ENCODE results near the gene VARS1.
A peak's percentile ranks its signal among the peaks of the same experiment; 100 is the strongest.

Gene VARS1

GRCh38 chr6:31771992-31772358 is 23.6 kb downstream of the VARS1 start:
- no peak for DNase-seq (ENCODE audit: low spot score)

- DNase-seq (ENCODE audit: low spot score), result no peak
Observed at GRCh38 chr6:31770860-31771259, 24.7 kb downstream of the VARS1 start.

- peak; percentile 92 for DNase-seq (ENCODE audit: low spot score)
Observed at GRCh38 chr6:31769684-31770371, 25.7 kb downstream of the VARS1 start.

GRCh38 chr6:31768363-31769257 is 26.9 kb downstream of the VARS1 start:
- DNase-seq (ENCODE audit: low spot score), result no peak

- no peak for DNase-seq (ENCODE audit: low spot score)
Observed at GRCh38 chr6:31767096-31767645, 28.4 kb downstream of the VARS1 start.

GRCh38 chr6:31765910-31766794 is 29.4 kb downstream of the VARS1 start:
- no peak for DNase-seq (ENCODE audit: low spot score)

- no peak for DNase-seq (ENCODE audit: low spot score)
Observed at GRCh38 chr6:31765559-31765909, 30.0 kb downstream of the VARS1 start.

GRCh38 chr6:31764198-31764597 is 31.4 kb downstream of the VARS1 start:
- DNase-seq (ENCODE audit: low spot score), result no peak

- no peak for DNase-seq (ENCODE audit: low spot score)
Observed at GRCh38 chr6:31763619-31763940, 32.0 kb downstream of the VARS1 start.

- no peak for DNase-seq (ENCODE audit: low spot score)
Observed at GRCh38 chr6:31762878-31763618, 32.5 kb downstream of the VARS1 start.

- no peak for DNase-seq (ENCODE audit: low spot score)
Observed at GRCh38 chr6:31762356-31762755, 33.2 kb downstream of the VARS1 start, which contains the start of gene SAPCD1. SAPCD1 (plus strand) TSS chr6:31762656; CDS start chr6:31763055, 399 bp downstream.

GRCh38 chr6:31761343-31761742 is 34.2 kb downstream of the VARS1 start:
- DNase-seq (ENCODE audit: low spot score), result no peak

GRCh38 chr6:31760790-31761189 is 34.8 kb downstream of the VARS1 start:
- DNase-seq (ENCODE audit: low spot score), result no peak

GRCh38 chr6:31758281-31758680 is 37.3 kb downstream of the VARS1 start:
- no peak for DNase-seq (ENCODE audit: low spot score)

- DNase-seq (ENCODE audit: low spot score), result no peak
Observed at GRCh38 chr6:31752739-31753319, 42.7 kb downstream of the VARS1 start.

- DNase-seq (ENCODE audit: low spot score), result no peak
Observed at GRCh38 chr6:31750411-31751022, 45.0 kb downstream of the VARS1 start.

GRCh38 chr6:31749301-31750036 is 46.1 kb downstream of the VARS1 start:
- DNase-seq (ENCODE audit: low spot score), result no peak

All from germinal center (tissue), 1 donor.